KMS-11 (cell line): ENCODE results near the gene MT1G.
"Not testable (repeated sequence)": the region's sequence is repeated elsewhere in the genome, so short reads cannot be mapped to it uniquely, and the experiment has no call there.

Experiments
- H2AFZ ChIP-seq: fragments of 200-600 bp; sonication (generic); 2 replicates; pipeline ENCODE4 v1.6.1; 2016; ENCODE audit warnings: antibody characterized with exemption, mixed run types, low read depth
- H3K27ac ChIP-seq: fragments of 200-600 bp; sonication (generic); 2 replicates; pipeline ENCODE4 v1.6.1; 2016; ENCODE audit warnings: mild to moderate bottlenecking, mixed run types
- H3K27me3 ChIP-seq: fragments of 200-600 bp; sonication (generic); 2 replicates; pipeline ENCODE4 v1.6.1; 2017; ENCODE audit warnings: mild to moderate bottlenecking, low read depth, mixed run types, moderate library complexity; ENCODE audit not compliant: insufficient read depth
- H3K36me3 ChIP-seq: fragments of 200-600 bp; sonication (generic); 2 replicates; pipeline ENCODE4 v1.6.1; 2017; ENCODE audit warnings: mild to moderate bottlenecking, mixed run types; ENCODE audit not compliant: insufficient read depth
- H3K4me1 ChIP-seq: fragments of 200-600 bp; sonication (generic); 2 replicates; pipeline ENCODE4 v1.6.1; 2016; ENCODE audit warnings: mild to moderate bottlenecking, low read depth, mixed run types; ENCODE audit not compliant: poor library complexity, severe bottlenecking
- H3K4me2 ChIP-seq: fragments of 200-600 bp; sonication (generic); 2 replicates; pipeline ENCODE4 v1.7.0; 2016; ENCODE audit warnings: mild to moderate bottlenecking, mixed run types
- H3K4me3 ChIP-seq: fragments of 200-600 bp; sonication (generic); IDR thresholded peaks from 2 replicates; pipeline ENCODE4 v1.6.1; 2017; ENCODE audit warnings: low read depth, low read length, mixed read lengths; ENCODE audit not compliant: insufficient read depth
- H3K79me2 ChIP-seq: fragments of 200-600 bp; sonication (generic); 2 replicates; pipeline ENCODE4 v1.6.1; 2016; ENCODE audit warnings: low read depth, mixed run types; ENCODE audit not compliant: insufficient read depth
- H3K9ac ChIP-seq: fragments of 200-600 bp; sonication (generic); 2 replicates; pipeline ENCODE4 v1.6.1; 2016; ENCODE audit warnings: mild to moderate bottlenecking, mixed run types
- H4K20me1 ChIP-seq: fragments of 200-600 bp; sonication (generic); 2 replicates; pipeline ENCODE4 v1.6.1; 2016; ENCODE audit warnings: mild to moderate bottlenecking, mixed run types; ENCODE audit not compliant: insufficient read depth
- CTCF ChIP-seq: fragments of 200-600 bp; sonication (generic); conservative IDR thresholded peaks from 2 replicates; pipeline ENCODE4 v1.6.1; 2017; ENCODE audit warnings: low read depth, mild to moderate bottlenecking, antibody characterized with exemption, low read length, moderate library complexity, mixed read lengths

MT1G gene

DNA sequence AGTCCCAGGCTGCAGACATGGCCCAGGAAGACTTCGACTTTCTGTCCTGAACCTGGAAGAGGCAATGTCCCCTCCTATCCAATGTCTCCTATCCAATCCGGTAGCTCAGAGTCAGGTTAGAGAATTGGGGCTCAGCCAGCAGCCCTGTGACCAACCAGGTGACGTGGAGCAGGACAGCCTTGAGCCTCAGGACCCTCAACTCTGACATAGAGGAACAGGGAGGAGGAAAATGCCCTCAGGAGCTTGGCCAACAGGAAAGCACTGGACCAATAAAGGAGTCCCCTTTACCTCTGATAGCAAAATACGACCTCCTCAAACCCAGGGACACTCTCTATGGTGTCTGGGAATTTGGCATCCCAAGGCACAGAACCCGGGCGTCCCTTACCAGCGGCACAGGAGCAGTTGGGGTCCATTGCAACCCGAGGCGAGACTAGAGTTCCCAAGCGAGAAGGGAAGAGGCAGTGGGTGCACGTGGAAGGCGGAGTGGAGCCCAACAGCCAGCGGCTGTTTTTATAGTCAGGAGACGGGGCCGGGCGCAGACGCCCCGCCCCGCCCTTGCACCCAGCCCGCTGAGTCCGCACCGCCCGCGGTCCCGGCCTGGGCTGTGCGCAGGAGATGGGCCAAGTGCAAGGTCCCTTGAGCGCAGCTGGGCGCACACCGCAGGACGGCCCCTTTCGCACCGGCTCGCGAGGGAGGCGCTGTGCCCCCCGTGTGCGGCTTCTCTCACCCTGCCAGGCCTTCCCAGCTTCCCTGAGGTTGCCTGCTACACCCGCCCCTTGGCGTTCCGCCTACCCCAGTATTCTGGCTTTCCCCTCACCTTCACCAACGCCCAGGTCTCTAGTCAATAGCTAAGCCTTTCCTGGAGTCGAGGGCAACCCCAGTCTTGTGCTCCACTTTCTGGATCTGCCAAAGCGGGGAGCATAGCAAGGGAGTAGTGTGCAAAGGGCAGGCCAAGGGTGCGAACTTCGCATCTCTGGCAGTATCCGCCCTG is at the start of gene MT1G:
MT1G (minus strand) TSS at position 485 of the 991 bp plus-strand sequence; CDS start at position 413, 72 bp downstream.
- no peak within 1 kb of the TSS for H3K27ac ChIP-seq
- no peak within 1 kb of the TSS for H3K4me3 ChIP-seq
- no peak for TF ChIP-seq CTCF
- no peaks in the 10 kb centered on the region for H4K20me1 ChIP-seq
- H3K4me2 ChIP-seq = no peak within 1 kb of the TSS
- H3K36me3 ChIP-seq = no peaks in the 10 kb centered on the region
- H3K79me2 ChIP-seq = no peaks in the 10 kb centered on the region
- peaks cover 13% of the 10 kb centered on the region; the same call in 1 of the 2 replicates for H3K27me3 ChIP-seq
- no peaks in the 10 kb centered on the region for H3K4me1 ChIP-seq
- no peak within 1 kb of the TSS for H2AFZ ChIP-seq
- no peak within 1 kb of the TSS for H3K9ac ChIP-seq

GRCh38 chr16:56717532-56717931 is 49.7 kb upstream of the MT1G start:
- not testable (repeated sequence) for H3K4me2 ChIP-seq, H3K27me3 ChIP-seq, H2AFZ ChIP-seq, H3K27ac ChIP-seq, H3K9ac ChIP-seq, H3K79me2 ChIP-seq, H3K4me3 ChIP-seq, H3K4me1 ChIP-seq, H4K20me1 ChIP-seq, H3K36me3 ChIP-seq

- Histone ChIP-seq H3K79me2 (no peaks in the 10 kb centered on the region), H2AFZ (no peak overlapping the region), H3K36me3 (no peaks in the 10 kb centered on the region), H3K27me3 (no peaks in the 10 kb centered on the region), H3K4me1 (no peaks in the 10 kb centered on the region), H3K9ac (no peak overlapping the region), H3K4me2 (no peak overlapping the region), H3K27ac (no peak overlapping the region), H4K20me1 (no peaks in the 10 kb centered on the region), H3K4me3 (no peak overlapping the region)
- TF ChIP-seq CTCF = no peak
Measured at GRCh38 chr16:56716761-56717160, 48.9 kb upstream of the MT1G start.

GRCh38 chr16:56715126-56715525 is 47.3 kb upstream of the MT1G start:
- H3K9ac ChIP-seq = no peak overlapping the region
- no peak for TF ChIP-seq CTCF
- H3K27me3 ChIP-seq = no peaks in the 10 kb centered on the region
- no peak overlapping the region for H3K4me2 ChIP-seq
- H3K79me2 ChIP-seq = no peaks in the 10 kb centered on the region
- H3K4me3 ChIP-seq = no peak overlapping the region
- no peaks in the 10 kb centered on the region for H4K20me1 ChIP-seq
- no peak overlapping the region for H2AFZ ChIP-seq
- no peaks in the 10 kb centered on the region for H3K4me1 ChIP-seq
- H3K27ac ChIP-seq = no peak overlapping the region
- H3K36me3 ChIP-seq = no peaks in the 10 kb centered on the region

- Histone ChIP-seq H3K4me1 (no peaks in the 10 kb centered on the region), H4K20me1 (no peaks in the 10 kb centered on the region), H3K4me3 (no peak overlapping the region), H3K79me2 (no peaks in the 10 kb centered on the region), H3K27me3 (no peaks in the 10 kb centered on the region), H3K36me3 (no peaks in the 10 kb centered on the region), H2AFZ (no peak overlapping the region), H3K27ac (no peak overlapping the region), H3K4me2 (no peak overlapping the region), H3K9ac (no peak overlapping the region)
- TF ChIP-seq CTCF = no peak
Measured at GRCh38 chr16:56713794-56714193, 45.9 kb upstream of the MT1G start.
